GM21360 (cell line): ENCODE measurements around the gene ITIH3.

Experiments
- ATAC-seq: cut with Tn5 transposase; IDR thresholded peaks from one replicate; pipeline ENCODE4 v1.9.1; 2021; ENCODE audit warnings: mild to moderate bottlenecking, moderate library complexity; ENCODE audit not compliant: unreplicated experiment

Gene ITIH3

GRCh38 chr3:52820736-52821135 lies 26.1 kb downstream of the ITIH3 start:
- no peak for ATAC-seq

- ATAC-seq: no peak
Measured at GRCh38 chr3:52822363-52822762, 27.8 kb downstream of the ITIH3 start.

- no peak for ATAC-seq
Measured at GRCh38 chr3:52824037-52824436, 29.4 kb downstream of the ITIH3 start.

GRCh38 chr3:52827441-52827840 lies 32.8 kb downstream of the ITIH3 start:
- no peak for ATAC-seq

GRCh38 chr3:52827866-52828376 lies 33.3 kb downstream of the ITIH3 start:
- no peak for ATAC-seq

GRCh38 chr3:52829482-52829881 lies 34.9 kb downstream of the ITIH3 start:
- no peak for ATAC-seq

- ATAC-seq: no peak
Measured at GRCh38 chr3:52829906-52830463, 35.4 kb downstream of the ITIH3 start.

- no peak for ATAC-seq
Measured at GRCh38 chr3:52830535-52831258, 36.1 kb downstream of the ITIH3 start, which contains the start of gene ITIH4. TSS of gene ITIH4 (minus strand) at chr3:52830672. CDS start at chr3:52830642, 30 bp downstream.

- no peak for ATAC-seq
Measured at GRCh38 chr3:52831500-52832301, 37.1 kb downstream of the ITIH3 start.

- no peak for ATAC-seq
Measured at GRCh38 chr3:52833202-52833601, 38.6 kb downstream of the ITIH3 start.

- ATAC-seq: no peak
Measured at GRCh38 chr3:52834871-52835501, 40.4 kb downstream of the ITIH3 start, which contains the start of gene MUSTN1. TSS of gene MUSTN1 (minus strand) at chr3:52835019. CDS start at chr3:52834948, 71 bp downstream.

GRCh38 chr3:52835766-52836470 lies 41.3 kb downstream of the ITIH3 start:
- ATAC-seq: no peak

GRCh38 chr3:52836471-52836845 lies 41.9 kb downstream of the ITIH3 start:
- ATAC-seq: no peak

GRCh38 chr3:52836986-52837385 lies 42.4 kb downstream of the ITIH3 start:
- no peak for ATAC-seq

GRCh38 chr3:52838561-52839267 lies 44.1 kb downstream of the ITIH3 start:
- no peak for ATAC-seq

- ATAC-seq: no peak
Measured at GRCh38 chr3:52839268-52839575, 44.6 kb downstream of the ITIH3 start.

GRCh38 chr3:52839892-52840545 lies 45.4 kb downstream of the ITIH3 start:
- no peak for ATAC-seq

- ATAC-seq: no peak
Measured at GRCh38 chr3:52841211-52841980, 46.8 kb downstream of the ITIH3 start.

GRCh38 chr3:52841981-52842340 lies 47.4 kb downstream of the ITIH3 start:
- no peak for ATAC-seq
